ENCODE measurements around the gene ANTXR1. TPM values are rescaled to one million over a fixed set of nuclear protein-coding genes. Genes with fewer than 3 reads are reported as not detected.

The ANTXR1 gene
- total and polyA plus RNA-seq, 10 donors: 2.8 to 66.7 (median 36.9) TPM

DNA sequence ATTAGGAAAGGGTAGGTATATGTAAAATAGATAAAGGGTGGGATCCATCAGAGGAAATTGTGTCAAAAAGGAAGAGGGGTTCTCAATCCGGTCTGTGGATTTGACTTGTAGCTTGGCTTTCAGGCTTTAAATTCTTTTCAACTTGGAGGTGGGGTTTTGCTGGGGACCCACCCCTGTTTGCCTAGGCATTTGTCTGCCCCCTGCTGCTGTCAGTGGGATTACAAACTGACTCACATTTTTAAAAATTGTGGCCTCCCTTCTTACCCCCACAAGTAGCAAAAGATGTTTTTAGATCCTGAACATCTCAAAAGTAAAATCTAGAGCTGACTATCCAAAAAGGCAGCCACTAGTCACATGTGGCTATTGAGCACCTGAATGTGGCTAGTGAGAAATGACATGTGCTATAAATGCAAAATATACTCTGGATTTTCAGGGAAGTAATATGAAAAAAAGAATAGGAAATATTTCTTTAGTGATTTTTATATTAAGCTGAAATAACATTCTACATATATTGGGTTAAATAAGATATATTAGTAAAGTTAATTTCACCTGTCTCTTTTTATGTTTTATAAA is 195.1 kb downstream of the ANTXR1 start:
- Histone ChIP-seq H3K4me1 (peaks cover 0 to 21% (median 8%) of the 10 kb centered on the region in 6 donors), H3K27me3 (replicated peaks in 1 of 7) (no peaks in the 10 kb centered on the region), H3K36me3 (no peaks in the 10 kb centered on the region), H3K27ac (no peak overlapping the region), H3K4me3 (no peak overlapping the region), H3K9me3 (peaks cover 0 to 6% (median 0%) of the 10 kb centered on the region in 8 donors)
- no peak for DNase-seq
- intact Hi-C loops (cut with DNase I; ENCODE audit: low total_unique reads): no loop called here
- 82 to 100% (median 89%) methylated on average over 1 of the region's 1 CpG for WGBS, 5 donors
- TF ChIP-seq POLR2AphosphoS5 (IDR thresholded peaks at IDR 0.05) (no peak), POLR2A (IDR thresholded peaks at IDR 0.05) (no peak)
- TF ChIP-seq, protein P1, sequence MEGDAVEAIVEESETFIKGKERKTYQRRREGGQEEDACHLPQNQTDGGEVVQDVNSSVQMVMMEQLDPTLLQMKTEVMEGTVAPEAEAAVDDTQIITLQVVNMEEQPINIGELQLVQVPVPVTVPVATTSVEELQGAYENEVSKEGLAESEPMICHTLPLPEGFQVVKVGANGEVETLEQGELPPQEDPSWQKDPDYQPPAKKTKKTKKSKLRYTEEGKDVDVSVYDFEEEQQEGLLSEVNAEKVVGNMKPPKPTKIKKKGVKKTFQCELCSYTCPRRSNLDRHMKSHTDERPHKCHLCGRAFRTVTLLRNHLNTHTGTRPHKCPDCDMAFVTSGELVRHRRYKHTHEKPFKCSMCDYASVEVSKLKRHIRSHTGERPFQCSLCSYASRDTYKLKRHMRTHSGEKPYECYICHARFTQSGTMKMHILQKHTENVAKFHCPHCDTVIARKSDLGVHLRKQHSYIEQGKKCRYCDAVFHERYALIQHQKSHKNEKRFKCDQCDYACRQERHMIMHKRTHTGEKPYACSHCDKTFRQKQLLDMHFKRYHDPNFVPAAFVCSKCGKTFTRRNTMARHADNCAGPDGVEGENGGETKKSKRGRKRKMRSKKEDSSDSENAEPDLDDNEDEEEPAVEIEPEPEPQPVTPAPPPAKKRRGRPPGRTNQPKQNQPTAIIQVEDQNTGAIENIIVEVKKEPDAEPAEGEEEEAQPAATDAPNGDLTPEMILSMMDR (IDR thresholded peaks at IDR 0.05 in 8 of 11, conservative IDR thresholded peaks at IDR 0.05 in 3 of 11): no peak

DNA sequence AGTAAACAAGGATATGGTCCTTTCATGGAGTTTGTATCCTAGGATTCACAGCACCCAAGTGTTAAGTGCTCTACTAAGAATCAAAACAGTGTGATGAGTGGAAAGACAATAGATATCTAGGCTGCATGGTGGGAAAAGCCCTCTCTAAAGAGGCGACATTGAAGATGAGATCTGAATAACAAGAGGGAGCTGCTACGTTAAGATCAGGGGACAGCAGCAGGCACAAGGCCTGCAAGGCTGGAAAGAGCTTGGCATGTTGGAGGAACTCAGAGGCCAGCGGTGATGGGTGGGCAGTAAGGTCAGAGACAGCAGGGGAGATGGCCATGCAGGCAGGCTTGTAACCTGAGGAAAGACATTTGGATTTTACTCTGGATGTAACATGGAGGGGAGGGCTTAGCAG is 196.5 kb downstream of the ANTXR1 start:
- DNase-seq: no peak
- Histone ChIP-seq H3K27me3 (replicated peaks in 1 of 7) (no peaks in the 10 kb centered on the region), H3K36me3 (no peaks in the 10 kb centered on the region), H3K27ac (no peak overlapping the region), H3K4me3 (no peak overlapping the region), H3K4me1 (peaks cover 0 to 24% (median 9%) of the 10 kb centered on the region in 6 donors), H3K9me3 (peaks cover 0 to 6% (median 0%) of the 10 kb centered on the region in 8 donors)
- 80 to 95% (median 88%) methylated on average over 3 of the region's 3 CpGs for WGBS, 5 donors
- intact Hi-C loops (cut with DNase I; ENCODE audit: low total_unique reads): no loop called here
- TF ChIP-seq POLR2AphosphoS5 (IDR thresholded peaks at IDR 0.05): no peak
- no peak for TF ChIP-seq POLR2A (IDR thresholded peaks at IDR 0.05)
- TF ChIP-seq, protein P1 (IDR thresholded peaks at IDR 0.05 in 8 of 11, conservative IDR thresholded peaks at IDR 0.05 in 3 of 11): no peak

DNA sequence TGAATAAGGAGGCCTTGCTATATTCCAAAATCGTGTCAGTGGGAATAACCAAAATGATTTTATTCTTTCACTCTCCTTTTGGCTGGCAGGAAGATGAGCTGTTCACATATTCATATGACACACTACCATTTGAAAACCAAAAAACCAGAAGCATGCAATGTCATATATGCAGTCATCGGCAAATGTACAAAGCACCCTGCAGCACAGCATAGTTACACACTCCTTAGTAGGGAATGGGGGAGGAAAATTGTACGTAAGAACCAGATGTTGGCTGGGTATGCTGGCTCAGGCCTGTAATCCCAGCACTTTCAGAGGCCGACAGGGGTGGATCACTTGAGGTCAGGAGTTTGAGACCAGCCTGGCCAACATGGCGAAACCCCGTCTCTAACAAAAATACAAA is 197.4 kb downstream of the ANTXR1 start:
- H3K4me3 ChIP-seq: no peak overlapping the region
- intact Hi-C loops (cut with DNase I; ENCODE audit: low total_unique reads): no loop called here
- no peak overlapping the region for H3K27ac ChIP-seq
- no peak for DNase-seq
- TF ChIP-seq POLR2A (IDR thresholded peaks at IDR 0.05) (no peak), POLR2AphosphoS5 (IDR thresholded peaks at IDR 0.05) (no peak)
- TF ChIP-seq, protein P1 (IDR thresholded peaks at IDR 0.05 in 8 of 11, conservative IDR thresholded peaks at IDR 0.05 in 3 of 11): no peak
- H3K27me3 ChIP-seq (replicated peaks in 1 of 7): no peaks in the 10 kb centered on the region
- H3K4me1 ChIP-seq: peaks cover 0 to 20% (median 6%) of the 10 kb centered on the region in 6 donors
- 84 to 91% (median 90%) methylated on average over 6 of the region's 6 CpGs for WGBS, 5 donors
- H3K9me3 ChIP-seq: peaks cover 0 to 6% (median 0%) of the 10 kb centered on the region in 8 donors
- H3K36me3 ChIP-seq: no peaks in the 10 kb centered on the region

DNA sequence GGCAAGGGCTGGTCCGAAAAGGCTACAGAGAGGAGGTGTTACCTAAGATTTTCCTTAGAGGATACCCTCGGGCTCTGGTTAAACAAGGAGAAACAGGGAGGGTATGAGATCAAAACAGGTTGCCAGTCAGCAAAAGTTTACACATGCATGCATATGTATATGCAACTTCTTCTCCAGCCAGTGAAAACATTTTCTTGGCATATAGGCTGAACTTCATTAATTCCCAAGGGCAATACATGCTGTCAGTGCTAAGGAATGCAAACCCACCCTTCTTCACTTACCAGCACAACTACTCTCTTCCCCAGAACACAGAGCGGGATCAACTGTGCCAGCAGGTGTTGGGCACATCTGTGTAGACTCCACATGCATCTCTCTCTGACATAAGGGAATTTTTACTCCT is 198.1 kb downstream of the ANTXR1 start:
- no peak overlapping the region for H3K4me3 ChIP-seq
- peaks cover 0 to 15% (median 1%) of the 10 kb centered on the region in 6 donors for H3K4me1 ChIP-seq
- peaks cover 0 to 6% (median 0%) of the 10 kb centered on the region in 8 donors for H3K9me3 ChIP-seq
- no peak for TF ChIP-seq POLR2A (IDR thresholded peaks at IDR 0.05)
- no peak for TF ChIP-seq POLR2AphosphoS5 (IDR thresholded peaks at IDR 0.05)
- TF ChIP-seq, protein P1 (IDR thresholded peaks at IDR 0.05 in 8 of 11, conservative IDR thresholded peaks at IDR 0.05 in 3 of 11): no peak
- no peak overlapping the region for H3K27ac ChIP-seq
- intact Hi-C loops (cut with DNase I; ENCODE audit: low total_unique reads): no loop called here
- no peak for DNase-seq
- H3K27me3 ChIP-seq (replicated peaks in 1 of 7): no peaks in the 10 kb centered on the region
- H3K36me3 ChIP-seq: no peaks in the 10 kb centered on the region
- WGBS, 5 donors: 86 to 94% (median 88%) methylated on average over 3 of the region's 3 CpGs

Data from spleen (tissue), 11 donors.